Measurements from ENCODE around the gene ZNF143.
"Not testable (repeated sequence)": the region's sequence is repeated elsewhere in the genome, so short reads cannot be mapped to it uniquely, and the experiment has no call there.

Gene ZNF143

GRCh38 chr11:9460322-9461062 lies at the start of gene ZNF143:
ZNF143 (plus strand) TSS chr11:9461012; CDS start chr11:9471309, 10,297 bp downstream.
- DNase-seq (ENCODE audit: low read depth, low spot score) = peak; percentile 100

GRCh38 chr11:9428706-9429105 lies 32.1 kb upstream of the ZNF143 start:
- no peak for DNase-seq (ENCODE audit: low read depth, low spot score)

GRCh38 chr11:9438611-9439010 lies 22.2 kb upstream of the ZNF143 start:
- DNase-seq (ENCODE audit: low read depth, low spot score) = no peak

- no peak for DNase-seq (ENCODE audit: low read depth, low spot score)
Measured at GRCh38 chr11:9446230-9446629, 14.6 kb upstream of the ZNF143 start.

- DNase-seq (ENCODE audit: low read depth, low spot score) = no peak
Measured at GRCh38 chr11:9448576-9449352, 12.0 kb upstream of the ZNF143 start.

- DNase-seq (ENCODE audit: low read depth, low spot score) = not testable (repeated sequence)
Measured at GRCh38 chr11:9452023-9452422, 8.8 kb upstream of the ZNF143 start.

- no peak for DNase-seq (ENCODE audit: low read depth, low spot score)
Measured at GRCh38 chr11:9455722-9456121, 5.1 kb upstream of the ZNF143 start.

- peak; percentile 31 for DNase-seq (ENCODE audit: low read depth, low spot score)
Measured at GRCh38 chr11:9459667-9460321, 1.0 kb upstream of the ZNF143 start.

GRCh38 chr11:9461063-9461759 lies 399 bp downstream of the ZNF143 start:
- DNase-seq (ENCODE audit: low read depth, low spot score) = peak; percentile 77

GRCh38 chr11:9461760-9462134 lies 935 bp downstream of the ZNF143 start:
- peak; percentile 2 for DNase-seq (ENCODE audit: low read depth, low spot score)

- DNase-seq (ENCODE audit: low read depth, low spot score) = no peak
Measured at GRCh38 chr11:9462172-9462799, 1.5 kb downstream of the ZNF143 start.

- no peak for DNase-seq (ENCODE audit: low read depth, low spot score)
Measured at GRCh38 chr11:9462806-9463537, 2.2 kb downstream of the ZNF143 start.

GRCh38 chr11:9470765-9471164 lies 10.0 kb downstream of the ZNF143 start:
- no peak for DNase-seq (ENCODE audit: low read depth, low spot score)

- DNase-seq (ENCODE audit: low read depth, low spot score) = no peak
Measured at GRCh38 chr11:9473408-9473807, 12.6 kb downstream of the ZNF143 start.

- no peak for DNase-seq (ENCODE audit: low read depth, low spot score)
Measured at GRCh38 chr11:9479899-9480298, 19.1 kb downstream of the ZNF143 start.

- no peak for DNase-seq (ENCODE audit: low read depth, low spot score)
Measured at GRCh38 chr11:9489080-9489765, 28.4 kb downstream of the ZNF143 start.

GRCh38 chr11:9490376-9490775 lies 29.6 kb downstream of the ZNF143 start:
- no peak for DNase-seq (ENCODE audit: low read depth, low spot score)

- DNase-seq (ENCODE audit: low read depth, low spot score) = no peak
Measured at GRCh38 chr11:9493492-9493891, 32.7 kb downstream of the ZNF143 start.

- no peak for DNase-seq (ENCODE audit: low read depth, low spot score)
Measured at GRCh38 chr11:9494316-9494715, 33.5 kb downstream of the ZNF143 start.

Data from smooth muscle cell of the brain vasculature (primary cell).